Brain microvascular endothelial cell (primary cell): ENCODE measurements around the gene POM121L2.
"Not testable (repeated sequence)": the region's sequence is repeated elsewhere in the genome, so short reads cannot be mapped to it uniquely, and the experiment has no call there.

Source experiments
- DNase-seq: peaks from one replicate; pipeline ENCODE4 v3.0.0-alpha.2; 2020
- H3K27ac ChIP-seq: fragments of 250-450 bp; sonication (Bioruptor Pico); 2 replicates; pipeline ENCODE4 v1.5.1; 2020; ENCODE audit warnings: mild to moderate bottlenecking, moderate library complexity
- H3K27me3 ChIP-seq: fragments of 250-450 bp; sonication (Bioruptor Pico); replicated peaks from 2 replicates; pipeline ENCODE4 v1.5.1; 2020; ENCODE audit warnings: mild to moderate bottlenecking
- H3K36me3 ChIP-seq: fragments of 250-450 bp; sonication (Bioruptor Pico); replicated peaks from 2 replicates; pipeline ENCODE4 v1.5.1; 2020; ENCODE audit warnings: mild to moderate bottlenecking
- H3K4me3 ChIP-seq: 2 replicates; pipeline ENCODE4 v1.5.1; 2011; ENCODE audit warnings: low read depth, mild to moderate bottlenecking, control low read depth, low read length, moderate library complexity
- in situ Hi-C: cut with HindIII; loops from 2 replicates; pipeline ENCODE4 v1.10.0; 2017; ENCODE audit warnings: low sequenced_read_pairs, low pct_ligation_motif_present
- TF ChIP-seq, protein P1 (sequence below): IDR thresholded peaks from 2 replicates; pipeline ENCODE4 v1.5.1; 2011; ENCODE audit warnings: low read depth, mild to moderate bottlenecking, moderate library complexity, low read length, control low read depth, inconsistent platforms; ENCODE audit errors: missing control alignments

Gene POM121L2

DNA sequence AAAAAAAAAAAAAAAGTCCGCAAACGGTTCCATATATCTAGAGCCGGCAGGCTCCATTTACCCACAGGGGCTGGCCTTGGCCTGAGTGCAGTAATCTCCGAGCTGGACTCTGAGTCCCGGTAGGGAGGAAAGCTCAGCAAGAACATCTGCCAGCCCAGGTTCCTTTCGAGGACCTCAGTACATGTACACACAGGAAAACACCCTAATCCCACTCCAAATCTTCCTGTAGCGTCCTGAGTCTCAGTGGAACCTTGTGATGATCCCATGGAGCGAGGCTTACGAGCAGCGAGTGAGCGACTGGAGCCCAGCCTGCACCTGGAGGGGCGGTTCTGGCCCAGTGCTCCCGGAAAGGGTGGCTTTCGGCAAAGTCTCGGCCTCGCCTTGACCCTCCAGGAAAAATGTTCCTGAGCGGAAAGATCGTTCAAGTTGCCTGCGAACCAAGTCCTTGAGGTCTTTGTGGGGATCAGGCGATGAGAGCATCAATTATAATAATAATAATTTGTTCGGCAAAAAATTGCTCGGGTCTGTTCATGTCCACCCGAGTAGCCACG lies 32.5 kb downstream of the POM121L2 start:
- Histone ChIP-seq H3K27me3 (peaks cover 18% of the 10 kb centered on the region), H3K27ac (no peak overlapping the region), H3K36me3 (no peaks in the 10 kb centered on the region), H3K4me3 (peak overlapping the region; percentile 59)
- in situ Hi-C loops = no loop called here
- no peak for DNase-seq
- TF ChIP-seq, protein P1, sequence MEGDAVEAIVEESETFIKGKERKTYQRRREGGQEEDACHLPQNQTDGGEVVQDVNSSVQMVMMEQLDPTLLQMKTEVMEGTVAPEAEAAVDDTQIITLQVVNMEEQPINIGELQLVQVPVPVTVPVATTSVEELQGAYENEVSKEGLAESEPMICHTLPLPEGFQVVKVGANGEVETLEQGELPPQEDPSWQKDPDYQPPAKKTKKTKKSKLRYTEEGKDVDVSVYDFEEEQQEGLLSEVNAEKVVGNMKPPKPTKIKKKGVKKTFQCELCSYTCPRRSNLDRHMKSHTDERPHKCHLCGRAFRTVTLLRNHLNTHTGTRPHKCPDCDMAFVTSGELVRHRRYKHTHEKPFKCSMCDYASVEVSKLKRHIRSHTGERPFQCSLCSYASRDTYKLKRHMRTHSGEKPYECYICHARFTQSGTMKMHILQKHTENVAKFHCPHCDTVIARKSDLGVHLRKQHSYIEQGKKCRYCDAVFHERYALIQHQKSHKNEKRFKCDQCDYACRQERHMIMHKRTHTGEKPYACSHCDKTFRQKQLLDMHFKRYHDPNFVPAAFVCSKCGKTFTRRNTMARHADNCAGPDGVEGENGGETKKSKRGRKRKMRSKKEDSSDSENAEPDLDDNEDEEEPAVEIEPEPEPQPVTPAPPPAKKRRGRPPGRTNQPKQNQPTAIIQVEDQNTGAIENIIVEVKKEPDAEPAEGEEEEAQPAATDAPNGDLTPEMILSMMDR = no peak

DNA sequence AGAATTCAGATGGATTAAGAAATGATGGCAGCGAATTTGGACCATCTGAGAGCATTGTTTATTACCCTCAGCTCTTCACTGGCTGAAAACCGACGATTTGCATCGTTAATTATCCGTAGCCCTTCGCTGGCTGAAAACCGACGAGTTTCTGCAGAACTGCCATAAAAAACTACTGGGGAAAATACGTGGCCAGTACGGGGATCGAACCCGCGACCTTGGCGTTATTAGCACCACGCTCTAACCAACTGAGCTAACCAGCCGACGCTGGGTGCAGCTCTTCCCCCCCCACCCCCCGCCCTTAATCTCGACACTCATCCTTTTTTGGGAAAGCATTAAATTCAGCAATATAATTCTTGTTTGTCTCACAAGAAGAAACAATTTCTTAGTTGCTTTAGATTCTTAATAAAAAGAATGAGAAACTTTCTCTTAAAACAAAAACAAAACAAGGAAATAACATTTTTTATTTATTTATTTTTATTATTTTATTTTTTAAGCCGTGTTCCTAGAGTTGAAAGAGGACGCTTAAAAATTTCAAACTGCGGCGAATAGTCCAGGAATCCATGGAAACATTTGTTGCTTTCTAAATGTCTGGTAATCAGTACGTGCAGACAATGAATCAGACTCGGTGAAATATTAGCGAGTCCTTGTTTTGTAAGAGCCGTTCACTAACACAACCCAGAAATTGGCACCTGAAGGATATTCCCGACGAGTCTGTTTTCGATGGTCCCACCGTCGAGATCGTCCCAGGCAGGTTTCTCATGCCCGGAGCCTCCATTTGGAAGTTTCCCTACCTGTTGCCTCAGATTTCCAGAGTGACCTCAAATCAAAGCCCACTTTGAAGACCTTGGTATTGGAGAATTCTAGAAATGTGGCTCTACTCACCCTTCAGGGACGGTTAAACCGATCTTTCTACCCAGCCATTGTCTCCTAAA lies 36.8 kb downstream of the POM121L2 start:
- H3K36me3 ChIP-seq = no peaks in the 10 kb centered on the region
- peak; percentile 24 for DNase-seq
- H3K27me3 ChIP-seq = peaks cover 2% of the 10 kb centered on the region
- H3K4me3 ChIP-seq = no peak overlapping the region
- H3K27ac ChIP-seq = no peak overlapping the region
- in situ Hi-C loops = no loop called here
- TF ChIP-seq, protein P1 = no peak

DNA sequence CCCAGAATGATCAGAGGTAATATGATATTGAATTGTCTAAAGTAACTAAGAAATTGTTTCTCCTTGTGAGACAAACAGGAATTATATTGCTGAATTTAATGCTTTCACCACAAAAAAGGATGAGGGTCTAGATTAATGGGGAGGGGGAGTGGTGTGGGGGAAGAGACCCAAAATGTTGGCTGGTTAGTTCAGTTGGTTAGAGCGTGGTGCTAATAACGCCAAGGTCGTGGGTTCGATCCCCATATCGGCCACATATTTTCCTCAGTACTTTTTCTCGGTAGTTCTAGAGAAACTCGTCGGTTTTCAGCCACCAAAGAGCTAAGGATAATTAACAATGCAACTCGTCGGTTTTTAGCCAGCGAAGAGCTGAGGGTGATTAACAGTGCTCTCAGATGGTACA lies 38.3 kb downstream of the POM121L2 start:
- H3K27ac ChIP-seq = no peak overlapping the region

DNA sequence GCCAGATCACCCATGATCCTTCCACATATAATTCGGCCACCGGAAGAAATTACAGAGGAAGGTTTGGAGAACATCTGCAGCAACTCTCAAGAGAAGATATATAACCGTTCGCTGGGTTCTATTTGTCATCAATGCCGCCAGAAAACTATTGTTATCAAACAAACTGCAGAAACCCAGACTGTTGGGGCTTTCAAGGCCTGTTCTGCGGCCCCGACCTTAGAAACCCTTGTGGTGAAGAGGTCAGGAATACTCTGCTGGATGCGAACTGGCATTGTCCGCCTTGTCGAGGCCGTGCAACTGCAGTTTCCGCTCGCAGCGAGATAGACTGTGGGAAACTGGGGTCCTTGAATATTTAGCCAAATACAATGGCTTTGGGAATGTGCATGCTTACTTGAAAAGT lies 43.3 kb downstream of the POM121L2 start:
- in situ Hi-C loops = no loop called here
- Histone ChIP-seq H3K27ac (no peak overlapping the region), H3K27me3 (peaks cover 8% of the 10 kb centered on the region), H3K4me3 (no peak overlapping the region), H3K36me3 (no peaks in the 10 kb centered on the region)
- TF ChIP-seq, protein P1 = no peak
- DNase-seq = no peak

More for the DNA sequence above, 38.3 kb downstream of the POM121L2 start:
- in situ Hi-C loops = no loop called here
- TF ChIP-seq, protein P1 = no peak
- Histone ChIP-seq H3K27me3 (peaks cover 2% of the 10 kb centered on the region), H3K4me3 (no peak overlapping the region), H3K36me3 (no peaks in the 10 kb centered on the region)
- DNase-seq = no peak

DNA sequence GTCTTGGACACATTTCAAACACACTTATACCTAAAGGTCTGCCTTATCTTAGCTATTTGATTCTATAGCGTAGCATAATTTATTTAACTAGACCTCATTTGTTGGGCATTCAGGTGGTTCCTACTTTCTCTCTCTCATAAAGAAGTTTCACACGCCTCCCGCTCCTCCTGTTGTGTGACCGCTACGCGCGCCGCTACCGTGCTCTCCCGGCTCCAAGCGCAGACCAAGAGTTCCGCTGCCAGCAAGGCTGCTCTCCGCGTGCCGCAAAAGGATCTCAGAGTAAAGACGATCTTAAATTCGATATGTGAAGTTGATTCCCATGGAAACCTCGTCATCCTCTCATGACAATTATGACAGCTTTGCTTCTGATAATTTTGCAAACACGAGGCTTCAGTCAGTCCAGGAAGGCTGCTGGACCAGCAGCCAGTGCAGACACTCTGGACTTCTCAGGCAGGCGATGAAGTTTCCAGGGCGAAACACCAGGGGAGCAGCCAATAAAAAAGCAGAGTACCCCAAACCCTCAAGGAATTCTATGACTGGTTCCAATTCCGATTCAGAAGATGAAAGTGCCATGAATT lies 44.1 kb downstream of the POM121L2 start:
- Histone ChIP-seq H3K27ac (no peak overlapping the region), H3K36me3 (no peaks in the 10 kb centered on the region), H3K4me3 (no peak overlapping the region), H3K27me3 (peaks cover 8% of the 10 kb centered on the region)
- no peak for DNase-seq
- TF ChIP-seq, protein P1 = no peak
- in situ Hi-C loops = no loop called here

DNA sequence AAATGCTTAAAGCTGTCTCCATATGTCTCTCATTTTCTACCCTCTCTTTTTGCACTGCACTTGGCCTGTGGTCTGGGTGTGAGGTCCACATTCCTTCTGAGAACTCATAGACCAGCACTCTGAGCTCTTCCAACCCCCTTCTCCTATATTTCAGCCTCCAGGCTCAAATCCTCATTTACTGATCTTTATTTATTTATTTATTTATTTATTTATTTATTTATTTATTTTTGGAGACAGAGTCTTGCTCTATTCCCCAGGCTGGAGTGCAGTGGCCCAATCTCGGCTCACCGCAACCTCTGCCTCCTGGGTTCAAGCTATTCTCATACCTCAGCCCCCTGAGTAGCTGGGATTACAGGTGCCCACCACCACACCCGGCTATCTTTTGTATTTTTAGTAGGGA lies 45.1 kb downstream of the POM121L2 start:
- DNase-seq, H3K27ac ChIP-seq, H3K36me3 ChIP-seq, in situ Hi-C loops, H3K27me3 ChIP-seq, H3K4me3 ChIP-seq: not testable (repeated sequence)
